ENCODE results near the gene PTPRE.

GRCh38 chr10:127974911-127975310 is 68.0 kb downstream of the PTPRE start:
- TF ChIP-seq CTCF (IDR thresholded peaks at IDR 0.05) (no peak), POLR2A (IDR thresholded peaks at IDR 0.05) (no peak)
